ENCODE measurements around the gene SIK2. TPM values are rescaled to one million over a fixed set of nuclear protein-coding genes. Genes with fewer than 3 reads are reported as not detected.

The SIK2 gene
- total RNA-seq, 1 experiment from 2014 or later = 9.0 TPM

DNA sequence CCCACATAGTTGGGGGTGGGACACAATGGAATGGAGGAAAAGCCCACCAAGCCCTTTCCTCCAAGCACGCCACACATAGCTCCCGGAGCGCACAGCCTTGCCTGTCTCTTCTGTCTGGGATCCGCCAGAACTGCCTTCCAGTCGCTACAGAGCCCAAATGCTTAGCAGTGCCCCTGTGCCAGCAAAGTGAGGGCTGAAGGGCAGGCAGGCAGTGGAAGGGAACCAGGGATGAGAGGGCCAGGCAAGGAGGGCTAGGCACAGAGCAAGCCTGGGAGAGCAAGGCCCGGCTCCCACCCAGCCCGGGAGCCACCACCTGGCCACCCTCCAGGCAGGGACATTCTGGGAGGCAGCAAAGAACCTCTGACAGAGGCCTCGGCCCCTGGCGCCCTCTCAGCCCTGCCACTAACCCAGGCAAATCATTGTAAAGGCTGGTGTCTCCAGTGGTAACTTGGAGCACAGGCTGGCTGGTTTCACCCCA is 131.4 kb downstream of the SIK2 start:
- 0 out of 2 replicates have a peak, but pooled peaks cover 3% of the 10 kb centered on the region for H3K36me3 ChIP-seq (ENCODE audit: low read depth, low read length)
- ChIA-PET POLR2A (ENCODE audit: unreplicated experiment) (no interaction called here), CTCF (no interaction called here)
- no peaks in the 10 kb centered on the region for H3K27me3 ChIP-seq (ENCODE audit: low read length)
- TF ChIP-seq, protein P1, sequence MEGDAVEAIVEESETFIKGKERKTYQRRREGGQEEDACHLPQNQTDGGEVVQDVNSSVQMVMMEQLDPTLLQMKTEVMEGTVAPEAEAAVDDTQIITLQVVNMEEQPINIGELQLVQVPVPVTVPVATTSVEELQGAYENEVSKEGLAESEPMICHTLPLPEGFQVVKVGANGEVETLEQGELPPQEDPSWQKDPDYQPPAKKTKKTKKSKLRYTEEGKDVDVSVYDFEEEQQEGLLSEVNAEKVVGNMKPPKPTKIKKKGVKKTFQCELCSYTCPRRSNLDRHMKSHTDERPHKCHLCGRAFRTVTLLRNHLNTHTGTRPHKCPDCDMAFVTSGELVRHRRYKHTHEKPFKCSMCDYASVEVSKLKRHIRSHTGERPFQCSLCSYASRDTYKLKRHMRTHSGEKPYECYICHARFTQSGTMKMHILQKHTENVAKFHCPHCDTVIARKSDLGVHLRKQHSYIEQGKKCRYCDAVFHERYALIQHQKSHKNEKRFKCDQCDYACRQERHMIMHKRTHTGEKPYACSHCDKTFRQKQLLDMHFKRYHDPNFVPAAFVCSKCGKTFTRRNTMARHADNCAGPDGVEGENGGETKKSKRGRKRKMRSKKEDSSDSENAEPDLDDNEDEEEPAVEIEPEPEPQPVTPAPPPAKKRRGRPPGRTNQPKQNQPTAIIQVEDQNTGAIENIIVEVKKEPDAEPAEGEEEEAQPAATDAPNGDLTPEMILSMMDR (conservative IDR thresholded peaks at IDR 0.05; ENCODE audit: low read depth, low read length) = no peak
- TF ChIP-seq EZH2 (IDR thresholded peaks at IDR 0.05; ENCODE audit: low read length, unreplicated experiment) (no peak), EZH2phosphoT487 (IDR thresholded peaks at IDR 0.05; ENCODE audit: borderline replicate concordance, low read length) (no peak)
- no peak for DNase-seq
- no peaks in the 10 kb centered on the region for H3K9me2 ChIP-seq (replicated peaks; ENCODE audit: low read length)
- H3K27ac ChIP-seq (ENCODE audit: low read length) = no peak overlapping the region
- intact Hi-C loops (cut with micrococcal nuclease) = loop anchor here (2.0 kb wide), 1 partner anchor 15 kb away; no protein-coding TSS in a partner anchor
- H3K9ac ChIP-seq (ENCODE audit: low read length) = no peak overlapping the region
- no peak overlapping the region for H3K4me3 ChIP-seq (ENCODE audit: low read length)
- no peaks in the 10 kb centered on the region for H4K20me1 ChIP-seq (ENCODE audit: low read length)
- no peaks in the 10 kb centered on the region for H3K79me2 ChIP-seq (ENCODE audit: low read length)
- no peak overlapping the region for H2AFZ ChIP-seq (ENCODE audit: low read length)
- H3K4me2 ChIP-seq (ENCODE audit: low read length) = no peak overlapping the region
- BruUV-seq (replicated peaks) = no TSS peak
- ATAC-seq = no peak
- H3K4me1 ChIP-seq (ENCODE audit: insufficient read depth, low read length) = peaks cover 45% of the 10 kb centered on the region
- peaks cover 6% of the 10 kb centered on the region for H3F3A ChIP-seq (ENCODE audit: low read length, unreplicated experiment)
- no peaks in the 10 kb centered on the region for H3K9me3 ChIP-seq (ENCODE audit: low read length)

DNA sequence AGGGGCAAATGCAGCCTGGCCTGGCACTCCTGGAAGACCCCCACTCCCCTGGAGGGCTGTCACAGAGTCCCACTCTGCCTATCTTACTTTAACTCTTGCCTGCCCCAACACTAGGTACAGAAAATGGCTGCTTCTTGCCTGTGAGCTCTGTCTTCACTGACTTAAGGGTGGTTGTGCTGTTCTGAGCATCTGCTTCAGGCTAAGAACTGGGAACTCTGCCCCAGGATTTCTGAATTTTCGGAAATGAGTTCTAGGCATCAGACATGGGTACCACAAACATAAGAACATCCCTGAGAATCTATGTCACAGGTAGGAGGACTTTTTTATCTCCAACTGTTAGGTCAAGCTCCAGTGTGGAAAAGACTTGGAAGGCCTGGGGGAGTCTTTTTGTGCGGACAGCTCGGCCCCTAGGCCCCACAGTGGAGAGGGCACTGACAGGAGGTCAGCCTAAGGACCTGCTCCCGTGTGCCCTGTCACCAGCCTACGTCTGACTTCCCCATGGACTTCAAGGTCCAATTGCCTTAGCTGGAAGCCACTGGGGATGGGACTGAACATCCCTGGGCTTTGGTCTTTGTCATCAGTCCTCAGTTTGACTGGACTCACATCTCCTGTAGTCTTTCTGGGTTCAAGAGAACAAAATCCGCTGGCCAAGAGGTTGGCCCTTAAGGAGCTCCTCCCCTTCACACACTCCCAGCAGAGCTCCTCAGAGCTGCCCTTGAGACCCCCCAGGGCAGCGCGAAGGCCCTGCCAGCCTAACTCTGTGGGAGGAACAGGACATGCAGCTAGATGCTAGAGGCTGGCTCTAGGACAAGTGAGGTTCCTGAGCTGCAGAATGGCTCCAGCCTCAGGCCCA is 132.1 kb downstream of the SIK2 start:
- Histone ChIP-seq H3K79me2 (ENCODE audit: low read length) (no peaks in the 10 kb centered on the region), H3K36me3 (ENCODE audit: low read depth, low read length) (0 out of 2 replicates have a peak, but pooled peaks cover 3% of the 10 kb centered on the region), H3K27me3 (ENCODE audit: low read length) (no peaks in the 10 kb centered on the region), H3F3A (ENCODE audit: low read length, unreplicated experiment) (peaks cover 6% of the 10 kb centered on the region), H4K20me1 (ENCODE audit: low read length) (no peaks in the 10 kb centered on the region), H3K9me3 (ENCODE audit: low read length) (no peaks in the 10 kb centered on the region), H3K27ac (ENCODE audit: low read length) (peak overlapping the region; percentile 96), H3K9me2 (replicated peaks; ENCODE audit: low read length) (no peaks in the 10 kb centered on the region), H3K9ac (ENCODE audit: low read length) (peak overlapping the region; percentile 82), H2AFZ (ENCODE audit: low read length) (no peak overlapping the region), H3K4me2 (ENCODE audit: low read length) (peak overlapping the region; percentile 82), H3K4me1 (ENCODE audit: insufficient read depth, low read length) (peaks cover 45% of the 10 kb centered on the region), H3K4me3 (ENCODE audit: low read length) (no peak overlapping the region)
- ChIA-PET POLR2A (ENCODE audit: unreplicated experiment) (no interaction called here), CTCF (interaction anchor here (0.7 to 0.9 kb wide), 2 partner anchors 16 to 32 kb away, joined by 4 read pairs; partner anchors contain the start of gene PPP2R1B)
- no TSS peak for BruUV-seq (replicated peaks)
- intact Hi-C loops (cut with micrococcal nuclease) = loop anchor here (2.0 kb wide), 1 partner anchor 14 kb away; no protein-coding TSS in a partner anchor
- ATAC-seq (no peak), DNase-seq (no peak)
- TF ChIP-seq EZH2phosphoT487 (IDR thresholded peaks at IDR 0.05; ENCODE audit: borderline replicate concordance, low read length) = no peak
- TF ChIP-seq EZH2 (IDR thresholded peaks at IDR 0.05; ENCODE audit: low read length, unreplicated experiment) = no peak
- TF ChIP-seq, protein P1 (conservative IDR thresholded peaks at IDR 0.05; ENCODE audit: low read depth, low read length) = no peak

Measured in PC-3 (cell line).